ENCODE measurements around the gene SELENOW.
"Not testable (repeated sequence)": the region's sequence is repeated elsewhere in the genome, so short reads cannot be mapped to it uniquely, and the experiment has no call there.

- not testable (repeated sequence) for TF ChIP-seq CTCF, POLR2AphosphoS5 (IDR thresholded peaks at IDR 0.05)
These were observed 25.9 kb downstream of the SELENOW start, which contains the start of gene TPRX1 for GRCh38 chr19:47804451-47804850.

All from esophagus muscularis mucosa (tissue), 3 donors.